GM12878 (cell line): ENCODE data around the gene SKIC8. TPM values are rescaled to one million over a fixed set of nuclear protein-coding genes. Genes with fewer than 3 reads are reported as not detected.
A peak's percentile ranks its signal among the peaks of the same experiment; 100 is the strongest.

Source experiments
- ATAC-seq: fragments of 200-7000 bp; cut with Tn5 transposase; 3 replicates; pipeline ENCODE4 v1.9.1; 2020; ENCODE audit warnings: mild to moderate bottlenecking, moderate library complexity
- BruUV-seq: library from RNA; stranded (reverse); fragments of 400-500 nt; replicated peaks from 2 replicates; lab custom pipeline; 2021; lab: Mats Ljungman, UMichigan
- CTCF ChIA-PET: fragments of 300-600 bp; sonication (Branson Sonifier 250); formaldehyde crosslinking; extraction: SDS; loops from one replicate; lab custom pipeline; 2021; ENCODE audit warnings: inconsistent platforms; lab: Yijun Ruan, JAX
- POLR2A ChIA-PET: fragments of 350-600 bp; formaldehyde crosslinking; extraction: SDS; loops from one replicate; lab custom pipeline; 2021; ENCODE audit warnings: inconsistent platforms; lab: Charles Lee
- RAD21 ChIA-PET: fragments of 300-600 bp; sonication (Branson Sonifier 250); formaldehyde crosslinking; loops from one replicate; lab custom pipeline; 2023; ENCODE audit warnings: antibody characterized with exemption; ENCODE audit not compliant: unreplicated experiment; lab: Charles Lee
- SMC1A ChIA-PET: fragments of 300-600 bp; sonication (Branson Sonifier 250); formaldehyde crosslinking; loops from one replicate; lab custom pipeline; 2023; ENCODE audit not compliant: unreplicated experiment, uncharacterized antibody; lab: Charles Lee
- DNase-seq: peaks from one replicate; pipeline ENCODE4 v3.0.0-alpha.2; 2011; ENCODE audit warnings: low read depth, low spot score
- FAIRE-seq: peaks from 3 replicates; lab custom pipeline; 2011; peaks lifted over from hg19 to GRCh38; lab: Jason Lieb, UNC
- H2AFZ ChIP-seq: 2 replicates; pipeline ENCODE4 v1.6.0; 2011; ENCODE audit warnings: low read depth, low read length, control low read depth; ENCODE audit not compliant: control insufficient read depth
- H3K27ac ChIP-seq: 2 replicates; pipeline ENCODE4 v1.5.1; 2011; ENCODE audit warnings: control low read depth; ENCODE audit not compliant: control insufficient read depth, insufficient read depth
- H3K27me3 ChIP-seq, 2 experiments: replicated peaks in 1 of 2; 2 replicates each; pipeline versions ENCODE4 v1.6.0 to v1.6.1; 2011; ENCODE audit warnings: low read length in 1 of 2; ENCODE audit not compliant: control insufficient read depth in 2 of 2, insufficient read depth in 2 of 2
- H3K36me3 ChIP-seq, 2 experiments: 2 replicates each; pipeline ENCODE4 v1.5.1; 2011; ENCODE audit warnings: low read length in 1 of 2; ENCODE audit not compliant: control insufficient read depth in 2 of 2, insufficient read depth in 2 of 2
- H3K4me1 ChIP-seq: 2 replicates; pipeline ENCODE4 v1.6.1; 2011; ENCODE audit warnings: mild to moderate bottlenecking, low read length, moderate library complexity, mixed read lengths; ENCODE audit not compliant: control insufficient read depth, insufficient read depth
- H3K4me2 ChIP-seq: 2 replicates; pipeline ENCODE4 v1.6.0; 2011; ENCODE audit warnings: control low read depth; ENCODE audit not compliant: control insufficient read depth, insufficient read depth
- H3K4me3 ChIP-seq: fragments of 200-600 bp; sonication (generic); 2 replicates; pipeline ENCODE4 v1.5.1; 2016
- H3K79me2 ChIP-seq: 2 replicates; pipeline ENCODE4 v1.6.0; 2011; ENCODE audit warnings: low read length; ENCODE audit not compliant: control insufficient read depth, insufficient read depth
- H3K9ac ChIP-seq: 2 replicates; pipeline ENCODE4 v1.8.0; 2011; ENCODE audit warnings: low read length, control low read depth, mixed read lengths; ENCODE audit not compliant: control insufficient read depth, insufficient read depth
- H3K9me3 ChIP-seq: replicated peaks from 3 replicates; pipeline ENCODE4 v1.5.1; 2011; ENCODE audit warnings: mild to moderate bottlenecking, low read length; ENCODE audit not compliant: control insufficient read depth, insufficient read depth
- H4K20me1 ChIP-seq: 2 replicates; pipeline ENCODE4 v1.6.0; 2011; ENCODE audit not compliant: control insufficient read depth, insufficient read depth
- CEBPB ChIP-seq, 2 experiments: fragments of 150-350 bp in 1 of 2; IDR thresholded peaks; 2 replicates each; pipeline ENCODE4 v1.6.1; 2012 to 2014; ENCODE audit warnings: low read depth in 2 of 2, low read length in 2 of 2, borderline replicate concordance in 1 of 2, inconsistent platforms in 1 of 2
- CUX1 ChIP-seq: IDR thresholded peaks from 2 replicates; pipeline ENCODE4 v1.6.1; 2012; ENCODE audit warnings: improper control_type of control experiment, low read depth, low read length; ENCODE audit not compliant: insufficient replicate concordance
- E2F4 ChIP-seq: IDR thresholded peaks from 2 replicates; pipeline ENCODE4 v1.6.1; 2012; ENCODE audit warnings: low read depth, low read length, improper control_type of control experiment
- LARP7 ChIP-seq: fragments of 450-650 bp; IDR thresholded peaks from 2 replicates; pipeline ENCODE4 v1.6.1; 2017; ENCODE audit warnings: mild to moderate bottlenecking
- MEF2A ChIP-seq: IDR thresholded peaks from 2 replicates; pipeline ENCODE4 v1.6.1; 2011; ENCODE audit warnings: low read depth, mild to moderate bottlenecking, low read length, moderate library complexity; ENCODE audit not compliant: insufficient read depth
- MYC ChIP-seq: IDR thresholded peaks from 2 replicates; pipeline ENCODE4 v1.6.1; 2011; ENCODE audit warnings: mild to moderate bottlenecking, low read length, moderate library complexity, inconsistent platforms; ENCODE audit not compliant: insufficient read depth, insufficient replicate concordance, insufficient read length, severe bottlenecking
- STAT3 ChIP-seq: IDR thresholded peaks from 2 replicates; pipeline ENCODE4 v1.6.1; 2011; ENCODE audit warnings: low read depth, low read length, improper control_type of control experiment
- TAF1 ChIP-seq: IDR thresholded peaks from 2 replicates; pipeline ENCODE4 v1.6.1; 2011; ENCODE audit warnings: mild to moderate bottlenecking, low read depth, low read length, borderline replicate concordance
- ZBTB11 ChIP-seq: fragments of 450-650 bp; formaldehyde crosslinking; IDR thresholded peaks from 2 replicates; pipeline ENCODE4 v1.5.0; 2022; ENCODE audit warnings: mild to moderate bottlenecking, missing genetic modification characterization
- WGBS: methylation state at CpG from one replicate; pipeline ENCODE4 v1.1.6; 2016; ENCODE audit warnings: low lambda C conversion rate; ENCODE audit not compliant: insufficient replicate concordance, insufficient coverage; ENCODE audit errors: missing lambda C conversion rate; 5-methylcytosine and 5-hydroxymethylcytosine counted together
- in situ Hi-C: fragments of 300-500 bp; cut with MboI; formaldehyde crosslinking; loops from 9 replicates; pipeline ENCODE4 v1.14.3; 2018; ENCODE audit warnings: mixed read lengths
- intact Hi-C: fragments of 100-400 bp; cut with micrococcal nuclease; formaldehyde crosslinking; loops from one replicate; pipeline ENCODE4 v1.14.2; 2022; ENCODE audit not compliant: unreplicated experiment
- polyA plus RNA-seq, 11 experiments: library from polyadenylated mRNA; depleted of rRNA in 4 of 11; unstranded in 6 of 11; stranded (reverse) in 5 of 11; fragments of >200 nt; fragmentation: Nextera tagmentation in 4 of 11; fragmentation: Illumina TruSeq in 1 of 11; extraction: Ambion mirVana in 4 of 11; extraction: Trizol in 1 of 11; gene quantifications; 1 replicate in 1 of 11; 2 replicates in 10 of 11; pipeline versions ENCODE4 v1.2.1 to v1.2.3, GENCODE V29; 2011 to 2016; ENCODE audit warnings: inconsistent platforms in 2 of 11, missing spikeins in 2 of 11, low read depth in 1 of 11
- total RNA-seq, 4 experiments: library from RNA; depleted of rRNA in 3 of 4; stranded (reverse); fragments of >200 nt in 3 of 4; fragmentation: Illumina TruSeq in 1 of 4; extraction: Trizol in 1 of 4; gene quantifications; 2 replicates each; pipeline versions ENCODE4 v1.2.1 to v1.2.3, GENCODE V29; 2013 to 2021
- TF ChIP-seq, protein P1 (sequence below): IDR thresholded peaks from 2 replicates; pipeline ENCODE4 v1.6.1; 2012; ENCODE audit warnings: low read depth, low read length, improper control_type of control experiment
- TF ChIP-seq, protein P2 (sequence below): IDR thresholded peaks from 2 replicates; pipeline ENCODE4 v1.6.1; 2011; ENCODE audit warnings: borderline replicate concordance, low read depth, mild to moderate bottlenecking, moderate library complexity, mixed read lengths, low read length; ENCODE audit not compliant: insufficient read depth; ENCODE audit errors: extremely low read length

The SKIC8 gene
- total and polyA plus RNA-seq, 10 of the 15 experiments (the other 5 are each of a cell fraction or from before 2014, with no cell fraction given): 57.0 to 288 (median 128) TPM

DNA sequence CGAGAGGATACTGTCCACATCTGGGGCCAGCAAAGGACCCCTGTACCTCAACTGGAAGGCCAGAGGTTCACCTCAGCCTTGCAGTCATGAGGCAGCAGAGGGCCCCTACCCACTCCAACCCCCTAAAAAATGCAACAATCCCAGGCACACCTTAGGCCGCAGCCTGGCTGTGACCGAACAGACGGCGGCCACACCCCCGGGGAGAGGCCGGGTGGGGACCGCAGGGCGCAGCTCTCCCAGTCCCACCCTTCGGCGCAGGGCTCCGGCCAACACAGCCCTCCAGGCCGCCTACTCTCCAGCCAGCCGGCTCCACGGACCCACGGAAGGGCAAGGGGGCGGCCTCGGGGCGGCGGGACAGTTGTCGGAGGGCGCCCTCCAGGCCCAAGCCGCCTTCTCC is 35.5 kb downstream of the SKIC8 start:
- ChIA-PET POLR2A (no interaction called here), SMC1A (no interaction called here), RAD21 (no interaction called here), CTCF (no interaction called here)
- no peak overlapping the region for H3K9ac ChIP-seq
- H3K27ac ChIP-seq: no peak overlapping the region
- H3K27me3 ChIP-seq: no peaks in the 10 kb centered on the region
- H2AFZ ChIP-seq: peak overlapping the region; percentile 45; the same call in 1 of the 2 replicates
- no peak for FAIRE-seq
- peak overlapping the region; percentile 15; the same call in 1 of the 2 replicates for H3K4me2 ChIP-seq
- no TSS peak for BruUV-seq
- H3K36me3 ChIP-seq: no peaks in the 10 kb centered on the region
- H4K20me1 ChIP-seq: no peaks in the 10 kb centered on the region
- no peaks in the 10 kb centered on the region for H3K4me1 ChIP-seq
- no peak for DNase-seq
- ATAC-seq: no peak
- H3K79me2 ChIP-seq: no peaks in the 10 kb centered on the region
- intact Hi-C loops (no loop called here), in situ Hi-C loops (no loop called here)
- H3K9me3 ChIP-seq: no peaks in the 10 kb centered on the region
- 87% methylated on average over 23 of the region's 23 CpGs for WGBS
- H3K4me3 ChIP-seq: peak overlapping the region; percentile 6; the same call in 1 of the 2 replicates
- TF ChIP-seq LARP7: no peak
- TF ChIP-seq, protein P1, sequence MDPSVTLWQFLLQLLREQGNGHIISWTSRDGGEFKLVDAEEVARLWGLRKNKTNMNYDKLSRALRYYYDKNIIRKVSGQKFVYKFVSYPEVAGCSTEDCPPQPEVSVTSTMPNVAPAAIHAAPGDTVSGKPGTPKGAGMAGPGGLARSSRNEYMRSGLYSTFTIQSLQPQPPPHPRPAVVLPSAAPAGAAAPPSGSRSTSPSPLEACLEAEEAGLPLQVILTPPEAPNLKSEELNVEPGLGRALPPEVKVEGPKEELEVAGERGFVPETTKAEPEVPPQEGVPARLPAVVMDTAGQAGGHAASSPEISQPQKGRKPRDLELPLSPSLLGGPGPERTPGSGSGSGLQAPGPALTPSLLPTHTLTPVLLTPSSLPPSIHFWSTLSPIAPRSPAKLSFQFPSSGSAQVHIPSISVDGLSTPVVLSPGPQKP: no peak
- TF ChIP-seq ZBTB11 (CRISPR knock-in tag): no peak
- TF ChIP-seq STAT3: no peak
- no peak for TF ChIP-seq MYC
- no peak for TF ChIP-seq TAF1
- TF ChIP-seq MEF2A: no peak
- TF ChIP-seq CEBPB (IDR thresholded peaks at IDR 0.05; ENCODE audit: borderline replicate concordance in 1 of 2, low read depth in 2 of 2, low read length in 2 of 2): no peak
- no peak for TF ChIP-seq CUX1
- TF ChIP-seq E2F4: no peak
- TF ChIP-seq, protein P2, sequence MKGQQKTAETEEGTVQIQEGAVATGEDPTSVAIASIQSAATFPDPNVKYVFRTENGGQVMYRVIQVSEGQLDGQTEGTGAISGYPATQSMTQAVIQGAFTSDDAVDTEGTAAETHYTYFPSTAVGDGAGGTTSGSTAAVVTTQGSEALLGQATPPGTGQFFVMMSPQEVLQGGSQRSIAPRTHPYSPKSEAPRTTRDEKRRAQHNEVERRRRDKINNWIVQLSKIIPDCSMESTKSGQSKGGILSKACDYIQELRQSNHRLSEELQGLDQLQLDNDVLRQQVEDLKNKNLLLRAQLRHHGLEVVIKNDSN: no peak
